NCI-H524 (cell line): Measurements from ENCODE around the gene FILIP1.

Source experiments
- DNase-seq, 2 experiments: peaks; one replicate each; lab custom pipeline; 2025; lab: John Stamatoyannopoulos, UW

The FILIP1 gene, protein sequence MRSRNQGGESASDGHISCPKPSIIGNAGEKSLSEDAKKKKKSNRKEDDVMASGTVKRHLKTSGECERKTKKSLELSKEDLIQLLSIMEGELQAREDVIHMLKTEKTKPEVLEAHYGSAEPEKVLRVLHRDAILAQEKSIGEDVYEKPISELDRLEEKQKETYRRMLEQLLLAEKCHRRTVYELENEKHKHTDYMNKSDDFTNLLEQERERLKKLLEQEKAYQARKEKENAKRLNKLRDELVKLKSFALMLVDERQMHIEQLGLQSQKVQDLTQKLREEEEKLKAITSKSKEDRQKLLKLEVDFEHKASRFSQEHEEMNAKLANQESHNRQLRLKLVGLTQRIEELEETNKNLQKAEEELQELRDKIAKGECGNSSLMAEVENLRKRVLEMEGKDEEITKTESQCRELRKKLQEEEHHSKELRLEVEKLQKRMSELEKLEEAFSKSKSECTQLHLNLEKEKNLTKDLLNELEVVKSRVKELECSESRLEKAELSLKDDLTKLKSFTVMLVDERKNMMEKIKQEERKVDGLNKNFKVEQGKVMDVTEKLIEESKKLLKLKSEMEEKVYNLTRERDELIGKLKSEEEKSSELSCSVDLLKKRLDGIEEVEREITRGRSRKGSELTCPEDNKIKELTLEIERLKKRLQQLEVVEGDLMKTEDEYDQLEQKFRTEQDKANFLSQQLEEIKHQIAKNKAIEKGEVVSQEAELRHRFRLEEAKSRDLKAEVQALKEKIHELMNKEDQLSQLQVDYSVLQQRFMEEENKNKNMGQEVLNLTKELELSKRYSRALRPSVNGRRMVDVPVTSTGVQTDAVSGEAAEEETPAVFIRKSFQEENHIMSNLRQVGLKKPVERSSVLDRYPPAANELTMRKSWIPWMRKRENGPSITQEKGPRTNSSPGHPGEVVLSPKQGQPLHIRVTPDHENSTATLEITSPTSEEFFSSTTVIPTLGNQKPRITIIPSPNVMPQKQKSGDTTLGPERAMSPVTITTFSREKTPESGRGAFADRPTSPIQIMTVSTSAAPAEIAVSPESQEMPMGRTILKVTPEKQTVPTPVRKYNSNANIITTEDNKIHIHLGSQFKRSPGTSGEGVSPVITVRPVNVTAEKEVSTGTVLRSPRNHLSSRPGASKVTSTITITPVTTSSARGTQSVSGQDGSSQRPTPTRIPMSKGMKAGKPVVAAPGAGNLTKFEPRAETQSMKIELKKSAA (N-terminal part only)

GRCh38 chr6:75493400-75494064 is at the start of gene FILIP1:
FILIP1 (minus strand) TSS chr6:75493800; CDS start chr6:75414972, 78,828 bp downstream.
- DNase-seq: no peak

DNA sequence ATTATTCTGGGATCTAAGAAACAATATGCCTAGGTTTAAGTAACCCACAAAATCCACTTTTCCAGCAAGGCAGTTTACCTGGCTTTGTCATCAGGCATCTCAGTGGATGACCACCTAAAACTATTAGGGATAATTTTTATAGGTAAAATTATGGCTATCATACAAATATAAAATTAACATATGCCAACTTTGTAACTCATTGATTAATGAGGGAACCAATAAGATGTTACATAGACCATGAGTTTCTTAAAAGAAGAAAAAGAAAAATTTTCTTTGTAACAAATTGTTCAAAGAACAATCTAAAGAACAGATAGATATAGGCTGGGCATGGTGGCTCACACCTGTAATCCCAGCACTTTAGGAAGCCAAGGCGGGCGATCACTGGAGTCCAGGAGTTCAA is 49.7 kb upstream of the FILIP1 start:
- DNase-seq: no peak

- DNase-seq: no peak
These were observed 45.5 kb upstream of the FILIP1 start for GRCh38 chr6:75539136-75539535.

DNA sequence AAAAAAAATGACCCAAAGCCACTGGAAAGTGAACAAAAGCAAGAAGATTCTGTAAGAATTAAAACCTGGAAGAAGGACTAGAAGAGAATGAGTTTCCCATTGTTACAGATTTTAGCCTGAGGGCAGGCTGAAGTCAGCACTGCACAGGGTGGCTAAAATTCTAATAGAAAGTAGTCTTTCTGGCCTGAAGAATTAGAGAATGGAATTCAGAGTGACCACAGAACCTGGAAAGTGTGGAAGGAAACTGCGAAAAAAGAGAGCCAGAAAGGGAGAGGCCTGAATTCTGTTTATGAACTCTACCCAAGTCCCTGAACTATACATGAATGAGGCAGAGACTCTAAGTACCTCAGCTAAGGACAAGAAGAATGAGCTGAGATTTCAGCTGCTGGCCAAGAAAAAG is 38.9 kb upstream of the FILIP1 start:
- no peak for DNase-seq

GRCh38 chr6:75531174-75531573 is 37.6 kb upstream of the FILIP1 start:
- no peak for DNase-seq

GRCh38 chr6:75530696-75531095 is 37.1 kb upstream of the FILIP1 start:
- DNase-seq: no peak

- no peak for DNase-seq
These were observed 34.8 kb upstream of the FILIP1 start for GRCh38 chr6:75528423-75528822.

- DNase-seq: peak; percentile 26 to 68
These were observed 33.0 kb upstream of the FILIP1 start for GRCh38 chr6:75526502-75527127.

- DNase-seq: no peak
These were observed 32.1 kb upstream of the FILIP1 start for GRCh38 chr6:75525682-75526081.

- peak in 1 of 2 experiments; percentile 13 for DNase-seq
These were observed 30.8 kb upstream of the FILIP1 start for GRCh38 chr6:75524322-75524972.

DNA sequence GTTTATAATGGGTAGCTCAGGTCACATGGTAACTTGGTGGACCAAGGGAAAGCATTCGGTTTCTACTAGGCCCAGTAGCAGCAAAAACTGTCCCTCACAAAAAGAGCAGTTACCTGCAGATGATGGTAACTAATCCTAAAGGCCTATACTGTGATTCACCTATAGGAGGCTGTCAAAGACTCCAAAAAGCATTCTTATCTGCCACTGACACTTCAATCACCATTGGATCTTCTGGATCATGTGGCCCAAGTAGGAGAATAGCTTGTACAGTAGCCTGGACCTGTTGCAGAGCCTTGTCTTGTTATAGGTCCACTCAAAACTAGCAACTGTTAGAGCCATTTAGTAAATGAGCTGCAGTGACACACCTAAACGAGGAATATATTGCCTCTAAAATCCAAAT is 23.2 kb upstream of the FILIP1 start:
- no peak for DNase-seq

DNA sequence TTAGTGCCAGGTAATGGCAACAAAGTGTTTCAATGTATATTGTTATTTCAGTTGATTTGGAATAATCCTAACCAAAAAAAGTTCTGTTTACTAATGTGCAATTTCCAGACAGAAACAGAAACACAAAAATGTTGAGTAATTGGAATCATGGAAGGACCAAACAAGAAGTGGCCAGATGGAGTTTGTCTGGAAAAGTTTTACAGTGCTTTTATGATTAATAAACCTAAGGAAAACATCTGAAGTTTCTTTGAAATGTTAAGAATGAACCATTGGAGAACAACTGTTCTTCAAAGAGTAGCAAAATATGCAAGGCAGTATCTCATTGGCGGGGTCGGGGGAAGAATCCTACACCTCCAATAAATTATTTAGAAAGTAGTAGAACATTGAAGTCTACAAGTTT is 19.0 kb upstream of the FILIP1 start:
- no peak for DNase-seq

DNA sequence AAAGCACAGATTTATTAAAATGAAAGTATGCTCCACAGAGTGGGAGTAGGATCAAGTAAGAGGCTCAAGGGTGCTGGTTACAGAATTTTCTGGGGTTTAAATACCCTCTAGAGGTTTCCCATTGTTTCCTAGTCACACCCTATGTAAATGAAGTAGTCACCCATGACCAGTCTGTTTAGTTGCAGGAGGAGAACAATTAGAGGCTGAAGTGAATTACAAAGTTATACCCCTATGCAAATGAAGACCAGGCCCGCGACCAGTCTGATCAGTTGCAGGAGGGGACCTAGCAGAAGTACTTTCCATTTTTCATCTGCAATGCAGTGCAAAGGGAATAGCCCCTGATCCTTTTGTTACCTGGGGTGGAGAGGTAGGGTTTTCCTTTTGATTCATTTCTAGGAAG is 11.8 kb upstream of the FILIP1 start:
- no peak for DNase-seq

- no peak for DNase-seq
These were observed 11.0 kb upstream of the FILIP1 start for GRCh38 chr6:75504465-75505222.

DNA sequence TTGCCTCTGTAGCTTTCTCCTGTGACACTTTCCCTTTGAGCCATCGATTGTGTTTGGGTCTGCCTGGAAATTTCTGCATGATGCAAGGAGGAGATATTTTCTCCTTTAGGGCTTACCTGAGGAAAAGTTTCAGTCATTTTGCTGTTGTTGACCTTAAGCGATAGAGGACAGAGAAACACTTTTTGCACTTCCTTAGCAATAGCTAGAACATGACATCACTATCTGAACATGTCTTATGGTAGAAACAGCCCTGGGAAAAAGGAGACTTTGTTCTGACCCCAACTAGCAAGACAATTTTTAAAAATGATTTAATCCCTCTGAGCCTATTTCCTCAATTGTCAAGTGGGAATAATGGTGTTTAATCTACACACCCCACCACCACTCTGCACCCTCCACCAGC is 9.7 kb upstream of the FILIP1 start:
- no peak for DNase-seq

DNA sequence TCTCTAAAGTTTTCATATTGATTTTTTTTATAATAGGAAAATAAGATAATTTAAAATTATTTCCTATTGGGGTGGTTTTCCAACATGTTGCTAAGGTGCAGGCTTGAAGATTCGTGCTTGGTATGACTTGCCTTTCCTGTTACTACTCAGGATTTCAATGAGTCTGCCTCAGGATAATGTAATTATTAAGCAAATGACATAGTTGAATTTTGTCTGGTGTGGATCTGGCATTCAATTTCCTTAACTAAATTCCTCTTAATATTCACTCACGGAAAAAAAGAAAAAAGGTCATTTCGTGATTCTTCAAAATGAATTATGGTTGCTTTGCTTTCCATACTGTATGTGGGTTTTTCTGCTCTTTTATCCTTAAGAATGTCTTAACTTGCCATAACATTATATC is 9.3 kb upstream of the FILIP1 start:
- DNase-seq: no peak

DNA sequence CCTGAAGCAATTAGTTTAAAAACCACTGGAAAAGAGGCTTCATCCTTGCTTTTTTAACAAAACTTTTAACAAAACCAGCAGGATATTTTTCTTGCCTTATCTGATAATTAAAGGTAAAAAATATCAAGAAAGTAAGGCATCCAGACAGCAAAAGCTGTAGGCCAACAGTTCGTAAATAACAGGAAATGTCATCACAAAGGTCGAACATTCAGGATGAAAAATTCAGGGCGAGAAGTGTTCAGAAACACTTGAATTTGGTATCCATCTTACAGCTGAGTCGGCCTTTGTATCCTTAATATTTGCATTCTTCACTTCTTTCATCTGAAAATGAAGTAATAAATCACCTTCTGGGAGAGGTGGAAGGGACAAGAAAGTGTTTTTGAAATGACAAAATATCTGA is 8.2 kb upstream of the FILIP1 start:
- no peak for DNase-seq

DNA sequence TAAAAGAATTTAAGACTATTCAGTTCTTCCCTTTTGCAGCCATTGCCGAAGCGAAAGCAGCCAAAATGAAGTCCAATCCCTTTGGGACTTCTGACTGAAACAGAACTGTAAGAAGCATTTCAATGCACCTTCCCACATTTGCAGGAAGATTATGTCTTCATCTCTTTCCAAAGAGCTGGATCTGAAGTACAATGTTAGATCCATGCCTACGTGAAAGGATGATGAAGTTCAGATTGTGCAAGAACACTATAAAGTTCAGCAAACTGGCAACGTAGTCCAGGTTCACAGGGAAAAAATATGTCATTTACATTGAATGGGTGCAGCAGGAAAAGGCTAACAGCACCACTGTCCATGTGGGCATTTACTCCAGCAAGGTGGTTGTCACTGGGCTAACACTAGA is 6.0 kb upstream of the FILIP1 start:
- no peak for DNase-seq

GRCh38 chr6:75498862-75499261 is 5.3 kb upstream of the FILIP1 start:
- no peak for DNase-seq

- no peak for DNase-seq
These were observed 4.4 kb upstream of the FILIP1 start for GRCh38 chr6:75497994-75498393.
